IMR-90 (cell line): ENCODE data around the gene NGEF. TPM values are rescaled to one million over a fixed set of nuclear protein-coding genes. Genes with fewer than 3 reads are reported as not detected.

ENCODE experiments used
- ATAC-seq: fragments of 200-7000 bp; cut with Tn5 transposase; 2 replicates; pipeline ENCODE4 v1.9.1; 2020; ENCODE audit warnings: low read depth, mild to moderate bottlenecking, moderate library complexity
- BruUV-seq: library from RNA; stranded (reverse); fragments of 400-500 nt; replicated peaks from 2 replicates; lab custom pipeline; 2021; lab: Mats Ljungman, UMichigan
- CTCF ChIA-PET: fragments of 300-600 bp; formaldehyde crosslinking; extraction: SDS; loops from one replicate; lab custom pipeline; 2021; ENCODE audit warnings: antibody characterized with exemption; lab: Yijun Ruan, JAX
- POLR2A ChIA-PET: fragments of 300-600 bp; sonication (Branson Sonifier 250); formaldehyde crosslinking; loops from one replicate; lab custom pipeline; 2022; ENCODE audit warnings: antibody characterized with exemption; ENCODE audit not compliant: unreplicated experiment; lab: Charles Lee
- DNase-seq: peaks from one replicate; pipeline ENCODE4 v3.0.0; 2013
- H2AFZ ChIP-seq: replicated peaks from 2 replicates; pipeline ENCODE3; 2013; ENCODE audit warnings: low read length, mild to moderate bottlenecking; ENCODE audit not compliant: poor library complexity
- H2AK5ac ChIP-seq: 2 replicates; pipeline ENCODE4 v1.6.1; 2013; ENCODE audit warnings: low read depth, low read length, inconsistent platforms
- H2AK9ac ChIP-seq: replicated peaks from 2 replicates; pipeline ENCODE3; 2013; ENCODE audit warnings: mild to moderate bottlenecking, low read depth, low read length, moderate library complexity; ENCODE audit not compliant: poor library complexity
- H2BK120ac ChIP-seq: 2 replicates; pipeline ENCODE4 v1.6.1; 2013; ENCODE audit warnings: low read depth, low read length, inconsistent platforms
- H2BK15ac ChIP-seq: 3 replicates; pipeline ENCODE4 v1.6.1; 2013; ENCODE audit warnings: low read depth, low read length, inconsistent platforms
- H2BK20ac ChIP-seq: 2 replicates; pipeline ENCODE4 v1.6.1; 2013; ENCODE audit warnings: low read depth, mild to moderate bottlenecking, inconsistent platforms, low read length, moderate library complexity
- H2BK5ac ChIP-seq: 2 replicates; pipeline ENCODE4 v1.6.1; 2013; ENCODE audit warnings: mild to moderate bottlenecking, low read depth, low read length, inconsistent platforms; ENCODE audit not compliant: poor library complexity, severe bottlenecking
- H3K14ac ChIP-seq: replicated peaks from 2 replicates; pipeline ENCODE4 v1.6.1; 2013; ENCODE audit warnings: low read depth, low read length, inconsistent platforms
- H3K18ac ChIP-seq: 2 replicates; pipeline ENCODE4 v1.6.1; 2013; ENCODE audit warnings: low read depth, low read length, control low read depth
- H3K23ac ChIP-seq: 2 replicates; pipeline ENCODE4 v1.6.1; 2013; ENCODE audit warnings: low read depth, low read length, inconsistent platforms
- H3K27ac ChIP-seq: 2 replicates; pipeline ENCODE4 v1.5.1; 2013; ENCODE audit warnings: mild to moderate bottlenecking, control low read depth, low read length; ENCODE audit not compliant: insufficient read depth
- H3K27me3 ChIP-seq: 2 replicates; pipeline ENCODE4 v1.6.1; 2013; ENCODE audit warnings: low read length; ENCODE audit not compliant: control insufficient read depth, insufficient read depth
- H3K36me3 ChIP-seq: 2 replicates; pipeline ENCODE4 v1.6.1; 2013; ENCODE audit warnings: low read length, mixed read lengths; ENCODE audit not compliant: control insufficient read depth, insufficient read depth
- H3K4ac ChIP-seq: 2 replicates; pipeline ENCODE4 v1.6.1; 2013; ENCODE audit warnings: low read depth, low read length, inconsistent platforms
- H3K4me1 ChIP-seq: 2 replicates; pipeline ENCODE4 v1.6.1; 2013; ENCODE audit warnings: low read length, mixed read lengths; ENCODE audit not compliant: control insufficient read depth, insufficient read depth
- H3K4me2 ChIP-seq: 2 replicates; pipeline ENCODE4 v1.6.1; 2013; ENCODE audit warnings: low read depth, mild to moderate bottlenecking, control low read depth, low read length, moderate library complexity
- H3K4me3 ChIP-seq: 2 replicates; pipeline ENCODE4 v1.5.1; 2013; ENCODE audit warnings: low read depth, mild to moderate bottlenecking, control low read depth, low read length, moderate library complexity; ENCODE audit not compliant: insufficient read depth
- H3K56ac ChIP-seq: 2 replicates; pipeline ENCODE4 v1.6.1; 2013; ENCODE audit warnings: low read length, inconsistent platforms; ENCODE audit not compliant: insufficient read depth; ENCODE audit errors: extremely low read depth
- H3K79me1 ChIP-seq, 2 experiments: 2 replicates each; pipeline ENCODE4 v1.6.1; 2013; ENCODE audit warnings: low read length in 2 of 2, inconsistent platforms in 1 of 2, low read depth in 1 of 2
- H3K9ac ChIP-seq: 2 replicates; pipeline ENCODE4 v1.6.1; 2013; ENCODE audit warnings: low read depth, low read length, control low read depth
- H3K9me1 ChIP-seq: 2 replicates; pipeline ENCODE4 v1.6.1; 2013; ENCODE audit warnings: low read length, inconsistent platforms; ENCODE audit not compliant: insufficient read depth
- H3K9me3 ChIP-seq: 2 replicates; pipeline ENCODE4 v1.6.1; 2013; ENCODE audit warnings: low read length; ENCODE audit not compliant: control insufficient read depth, insufficient read depth
- H4K20me1 ChIP-seq: 2 replicates; pipeline ENCODE4 v1.6.1; 2013; ENCODE audit warnings: low read length, inconsistent platforms; ENCODE audit not compliant: insufficient read depth
- H4K5ac ChIP-seq: 2 replicates; pipeline ENCODE4 v1.6.1; 2013; ENCODE audit warnings: mild to moderate bottlenecking, low read depth, low read length, control low read depth
- H4K8ac ChIP-seq, 2 experiments: 2 replicates each; pipeline ENCODE4 v1.6.1; 2013; ENCODE audit warnings: low read depth in 2 of 2, low read length in 2 of 2, control low read depth in 1 of 2, inconsistent platforms in 1 of 2
- H4K91ac ChIP-seq: 2 replicates; pipeline ENCODE4 v1.6.1; 2013; ENCODE audit warnings: low read depth, low read length, inconsistent platforms; ENCODE audit not compliant: insufficient read depth
- BHLHE40 ChIP-seq: fragments of 150-350 bp; IDR thresholded peaks from 2 replicates; pipeline ENCODE4 v1.6.1; 2016; ENCODE audit warnings: mild to moderate bottlenecking, low read depth, low read length
- CEBPB ChIP-seq: IDR thresholded peaks from 2 replicates; pipeline ENCODE4 v1.6.1; 2012; ENCODE audit warnings: low read depth, low read length, improper control_type of control experiment
- CHD1 ChIP-seq: IDR thresholded peaks from 2 replicates; pipeline ENCODE4 v1.6.1; 2012; ENCODE audit warnings: low read depth, low read length, improper control_type of control experiment
- MAFK ChIP-seq: IDR thresholded peaks from 2 replicates; pipeline ENCODE4 v1.6.1; 2012; ENCODE audit warnings: low read depth, low read length, improper control_type of control experiment
- MXI1 ChIP-seq: IDR thresholded peaks from 2 replicates; pipeline ENCODE4 v1.6.1; 2012; ENCODE audit warnings: low read depth, mild to moderate bottlenecking, low read length, moderate library complexity, borderline replicate concordance
- RAD21 ChIP-seq: IDR thresholded peaks from 2 replicates; pipeline ENCODE4 v1.6.1; 2012; ENCODE audit warnings: low read length, improper control_type of control experiment
- WGBS, 2 experiments: methylation state at CpG; one replicate each; pipeline versions ENCODE4 v1.1.5 to v1.1.7; 2013; ENCODE audit warnings: missing lambda C conversion rate in 2 of 2; ENCODE audit not compliant: insufficient read length in 1 of 2; ENCODE audit errors: extremely low coverage in 2 of 2; 5-methylcytosine and 5-hydroxymethylcytosine counted together
- dilution Hi-C: fragments of 300-500 bp; cut with HindIII; formaldehyde crosslinking; loops from one replicate; pipeline ENCODE4 v1.14.3; 2018; ENCODE audit warnings: low sequenced_read_pairs; ENCODE audit not compliant: unreplicated experiment
- in situ Hi-C: fragments of 300-500 bp; cut with MboI; formaldehyde crosslinking; loops from 3 replicates; pipeline ENCODE4 v1.14.3; 2019; ENCODE audit warnings: low sequenced_read_pairs, inconsistent platforms, mixed read lengths
- intact Hi-C: fragments of 100-400 bp; cut with micrococcal nuclease; formaldehyde crosslinking; loops from 2 replicates; pipeline ENCODE4 v1.10.0; 2022
- polyA plus RNA-seq, 3 experiments: library from polyadenylated mRNA; depleted of rRNA; stranded (reverse); fragments of >200 nt; gene quantifications; 2 replicates each; pipeline ENCODE4 v1.2.3, GENCODE V29; 2012; ENCODE audit warnings: low replicate concordance in 1 of 3
- total RNA-seq: library from RNA; depleted of rRNA; stranded (reverse); fragments of >200 nt; gene quantifications from 2 replicates; pipeline ENCODE4 v1.2.3, GENCODE V29; 2012
- TF ChIP-seq, protein P1 (sequence below): fragments of 150-350 bp; IDR thresholded peaks from 2 replicates; pipeline ENCODE4 v1.6.1; 2017; ENCODE audit warnings: mild to moderate bottlenecking, antibody characterized with exemption, low read length, low read depth

NGEF gene
- total and polyA plus RNA-seq, 2 of the 4 experiments (the other 2 are of a cell fraction) = 1.1 to 1.7 TPM

GRCh38 chr2:232954691-232955090, 58.4 kb downstream of the NGEF start:
- no peak overlapping the region for H3K27ac ChIP-seq
- no TSS peak for BruUV-seq
- no peak overlapping the region for H4K5ac ChIP-seq
- no peak overlapping the region for H2BK120ac ChIP-seq
- no peak overlapping the region for H3K4me2 ChIP-seq
- 0 out of 2 replicates have a peak, but pooled peaks cover 2% of the 10 kb centered on the region for H3K9me3 ChIP-seq
- H4K8ac ChIP-seq = no peak overlapping the region
- H3K27me3 ChIP-seq = peaks cover 11% of the 10 kb centered on the region
- no peak overlapping the region for H2BK15ac ChIP-seq
- dilution Hi-C loops = no loop called here
- no peak overlapping the region for H2AFZ ChIP-seq
- H2BK20ac ChIP-seq = no peak overlapping the region
- DNase-seq (no peak), ATAC-seq (no peak)
- no peaks in the 10 kb centered on the region for H4K20me1 ChIP-seq
- no peak overlapping the region for H3K23ac ChIP-seq
- peaks cover 2% of the 10 kb centered on the region; the same call in 1 of the 2 replicates for H3K4me1 ChIP-seq
- intact Hi-C loops = no loop called here
- no peak overlapping the region for H2BK5ac ChIP-seq
- no peak overlapping the region for H3K4ac ChIP-seq
- no peaks in the 10 kb centered on the region for H3K9me1 ChIP-seq
- H3K56ac ChIP-seq = no peak overlapping the region
- H3K79me1 ChIP-seq = no peaks in the 10 kb centered on the region
- H3K14ac ChIP-seq = no peak overlapping the region
- H2AK5ac ChIP-seq = no peak overlapping the region
- H3K4me3 ChIP-seq = no peak overlapping the region
- CTCF ChIA-PET = interaction anchor here (1.4 kb wide), 1 partner anchor 10 kb away, joined by 4 read pairs; no protein-coding TSS in a partner anchor
- POLR2A ChIA-PET = interaction anchor here (0.6 kb wide), 1 partner anchor 33 kb away, joined by 3 read pairs; no protein-coding TSS in a partner anchor
- no peak overlapping the region for H4K91ac ChIP-seq
- in situ Hi-C loops = no loop called here
- H2AK9ac ChIP-seq = no peak overlapping the region
- H3K36me3 ChIP-seq = no peaks in the 10 kb centered on the region
- TF ChIP-seq MAFK (no peak), BHLHE40 (no peak), CHD1 (no peak), RAD21 (no peak), MXI1 (no peak), CEBPB (no peak)
- TF ChIP-seq, protein P1, sequence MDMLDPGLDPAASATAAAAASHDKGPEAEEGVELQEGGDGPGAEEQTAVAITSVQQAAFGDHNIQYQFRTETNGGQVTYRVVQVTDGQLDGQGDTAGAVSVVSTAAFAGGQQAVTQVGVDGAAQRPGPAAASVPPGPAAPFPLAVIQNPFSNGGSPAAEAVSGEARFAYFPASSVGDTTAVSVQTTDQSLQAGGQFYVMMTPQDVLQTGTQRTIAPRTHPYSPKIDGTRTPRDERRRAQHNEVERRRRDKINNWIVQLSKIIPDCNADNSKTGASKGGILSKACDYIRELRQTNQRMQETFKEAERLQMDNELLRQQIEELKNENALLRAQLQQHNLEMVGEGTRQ = no peak
- H3K18ac ChIP-seq = no peak overlapping the region
- no peak overlapping the region for H3K9ac ChIP-seq
- 84% methylated on average over 5 of the region's 10 CpGs; no CpG with 5 or more reads in 1 of the 2 experiments for WGBS, 2 experiments
